Colonic mucosa (tissue), 4 donors: Measurements from ENCODE around the gene DLX1. TPM values are rescaled to one million over a fixed set of nuclear protein-coding genes. Genes with fewer than 3 reads are reported as not detected.
A peak's percentile ranks its signal among the peaks of the same experiment; 100 is the strongest.

Experiments
- DNase-seq: peaks from one replicate; pipeline ENCODE4 v3.0.0-alpha.2; 2020
- H3K27ac ChIP-seq: fragments of 200-600 bp; one replicate; pipeline ENCODE4 v1.8.0; 2021
- H3K27me3 ChIP-seq: fragments of 200-600 bp; one replicate; pipeline ENCODE4 v1.8.0; 2021
- H3K36me3 ChIP-seq: fragments of 200-600 bp; one replicate; pipeline ENCODE4 v1.8.0; 2021
- H3K4me1 ChIP-seq: fragments of 200-600 bp; one replicate; pipeline ENCODE4 v1.8.0; 2021; ENCODE audit warnings: mild to moderate bottlenecking
- H3K4me3 ChIP-seq: fragments of 200-600 bp; one replicate; pipeline ENCODE4 v1.8.0; 2021
- H3K9ac ChIP-seq, 2 donors: one replicate each; pipeline ENCODE4 v1.7.0; 2013; ENCODE audit warnings: control low read depth in 2 of 2, low read depth in 2 of 2, low read length in 2 of 2
- H3K9me3 ChIP-seq: fragments of 200-600 bp; one replicate; pipeline ENCODE4 v1.8.0; 2021
- intact Hi-C: fragments of 100-400 bp; cut with DNase I; formaldehyde crosslinking; loops from one replicate; pipeline ENCODE4 v1.14.1; 2022
- total RNA-seq, 2 donors: library from RNA; stranded (reverse); fragmentation: NEBNext Ultra II Directional in 1 of 2; extraction: Animal tissue kit (Norgen Biotek cat#: 25700) in 1 of 2; gene quantifications; one replicate each; pipeline ENCODE4 v1.2.1, GENCODE V29; 2021
- TF ChIP-seq, protein P1 (sequence below): fragments of 200-600 bp; IDR thresholded peaks from one replicate; pipeline ENCODE4 v1.8.0; 2022; ENCODE audit warnings: antibody characterized with exemption, mild to moderate bottlenecking
- donor health status: healthy.
- donor health status: DM: no; HTN: no; CAD: no.
- donor health status: DM: no; HTN: no; CAD: no.

The DLX1 gene
- total RNA-seq, 2 donors from 2014 or later = 0.19 TPM; not detected in 1

- H3K9ac ChIP-seq = no peak overlapping the region
- TF ChIP-seq, protein P1, sequence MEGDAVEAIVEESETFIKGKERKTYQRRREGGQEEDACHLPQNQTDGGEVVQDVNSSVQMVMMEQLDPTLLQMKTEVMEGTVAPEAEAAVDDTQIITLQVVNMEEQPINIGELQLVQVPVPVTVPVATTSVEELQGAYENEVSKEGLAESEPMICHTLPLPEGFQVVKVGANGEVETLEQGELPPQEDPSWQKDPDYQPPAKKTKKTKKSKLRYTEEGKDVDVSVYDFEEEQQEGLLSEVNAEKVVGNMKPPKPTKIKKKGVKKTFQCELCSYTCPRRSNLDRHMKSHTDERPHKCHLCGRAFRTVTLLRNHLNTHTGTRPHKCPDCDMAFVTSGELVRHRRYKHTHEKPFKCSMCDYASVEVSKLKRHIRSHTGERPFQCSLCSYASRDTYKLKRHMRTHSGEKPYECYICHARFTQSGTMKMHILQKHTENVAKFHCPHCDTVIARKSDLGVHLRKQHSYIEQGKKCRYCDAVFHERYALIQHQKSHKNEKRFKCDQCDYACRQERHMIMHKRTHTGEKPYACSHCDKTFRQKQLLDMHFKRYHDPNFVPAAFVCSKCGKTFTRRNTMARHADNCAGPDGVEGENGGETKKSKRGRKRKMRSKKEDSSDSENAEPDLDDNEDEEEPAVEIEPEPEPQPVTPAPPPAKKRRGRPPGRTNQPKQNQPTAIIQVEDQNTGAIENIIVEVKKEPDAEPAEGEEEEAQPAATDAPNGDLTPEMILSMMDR = no peak
Observed at GRCh38 chr2:172082944-172083627, 2.2 kb upstream of the DLX1 start.

DNA sequence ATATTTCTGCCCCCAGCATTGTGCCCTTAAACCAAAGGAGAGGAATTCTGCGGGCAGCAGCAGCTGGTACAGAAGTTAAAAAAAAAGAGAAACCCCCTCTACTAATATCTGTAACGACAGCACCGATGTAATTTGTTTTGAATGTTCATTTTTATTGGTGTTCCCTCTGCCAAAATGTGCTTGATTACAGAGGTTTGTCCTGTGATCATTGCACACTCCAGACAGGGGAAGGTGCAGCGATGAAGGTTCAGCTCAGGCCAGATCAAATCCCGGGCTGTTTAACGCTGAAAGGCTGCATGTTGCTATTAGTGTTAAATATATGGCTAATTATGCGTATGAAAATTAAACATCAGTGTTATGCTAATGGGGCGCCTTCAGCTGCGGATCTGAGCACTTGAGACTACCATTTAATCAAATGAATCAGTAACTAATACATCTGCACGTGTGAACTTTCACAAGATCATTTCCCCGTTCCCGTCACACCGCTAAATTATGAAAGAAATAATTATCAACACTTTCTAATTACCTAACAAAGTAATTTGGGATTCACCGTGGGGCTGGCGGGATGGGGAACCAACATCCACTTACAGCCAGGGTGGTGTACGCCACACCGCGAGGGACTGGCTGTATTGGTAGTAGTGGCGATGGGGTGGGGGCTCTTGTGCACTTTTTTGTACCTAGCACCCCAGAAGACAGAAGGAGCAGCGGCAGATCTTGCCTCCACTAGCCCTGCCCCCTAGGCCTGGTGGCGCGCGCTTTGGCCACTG lies 1.5 kb upstream of the DLX1 start:
- Histone ChIP-seq H3K36me3 (no peaks in the 10 kb centered on the region), H3K4me1 (peaks cover 24% of the 10 kb centered on the region), H3K9me3 (no peaks in the 10 kb centered on the region), H3K9ac (no peak overlapping the region), H3K4me3 (no peak overlapping the region), H3K27me3 (peaks cover 89% of the 10 kb centered on the region), H3K27ac (no peak overlapping the region)
- intact Hi-C loops = no loop called here
- DNase-seq = no peak
- TF ChIP-seq, protein P1 = no peak

More at GRCh38 chr2:172082944-172083627, 2.2 kb upstream of the DLX1 start:
- H3K4me3 ChIP-seq = no peak overlapping the region
- H3K9me3 ChIP-seq = no peaks in the 10 kb centered on the region
- H3K36me3 ChIP-seq = no peaks in the 10 kb centered on the region
- H3K27ac ChIP-seq = no peak overlapping the region
- H3K27me3 ChIP-seq = peaks cover 81% of the 10 kb centered on the region
- H3K4me1 ChIP-seq = peaks cover 24% of the 10 kb centered on the region
- no peak for DNase-seq
- intact Hi-C loops = no loop called here

GRCh38 chr2:172084395-172084644 lies 987 bp upstream of the DLX1 start:
- H3K4me3 ChIP-seq = peak overlapping the region; percentile 44
- H3K27me3 ChIP-seq = peaks cover 94% of the 10 kb centered on the region
- intact Hi-C loops = no loop called here
- H3K9ac ChIP-seq = no peak overlapping the region
- no peak for DNase-seq
- TF ChIP-seq, protein P1 = no peak
- H3K9me3 ChIP-seq = no peaks in the 10 kb centered on the region
- peaks cover 24% of the 10 kb centered on the region for H3K4me1 ChIP-seq
- no peaks in the 10 kb centered on the region for H3K36me3 ChIP-seq
- no peak overlapping the region for H3K27ac ChIP-seq

DNA sequence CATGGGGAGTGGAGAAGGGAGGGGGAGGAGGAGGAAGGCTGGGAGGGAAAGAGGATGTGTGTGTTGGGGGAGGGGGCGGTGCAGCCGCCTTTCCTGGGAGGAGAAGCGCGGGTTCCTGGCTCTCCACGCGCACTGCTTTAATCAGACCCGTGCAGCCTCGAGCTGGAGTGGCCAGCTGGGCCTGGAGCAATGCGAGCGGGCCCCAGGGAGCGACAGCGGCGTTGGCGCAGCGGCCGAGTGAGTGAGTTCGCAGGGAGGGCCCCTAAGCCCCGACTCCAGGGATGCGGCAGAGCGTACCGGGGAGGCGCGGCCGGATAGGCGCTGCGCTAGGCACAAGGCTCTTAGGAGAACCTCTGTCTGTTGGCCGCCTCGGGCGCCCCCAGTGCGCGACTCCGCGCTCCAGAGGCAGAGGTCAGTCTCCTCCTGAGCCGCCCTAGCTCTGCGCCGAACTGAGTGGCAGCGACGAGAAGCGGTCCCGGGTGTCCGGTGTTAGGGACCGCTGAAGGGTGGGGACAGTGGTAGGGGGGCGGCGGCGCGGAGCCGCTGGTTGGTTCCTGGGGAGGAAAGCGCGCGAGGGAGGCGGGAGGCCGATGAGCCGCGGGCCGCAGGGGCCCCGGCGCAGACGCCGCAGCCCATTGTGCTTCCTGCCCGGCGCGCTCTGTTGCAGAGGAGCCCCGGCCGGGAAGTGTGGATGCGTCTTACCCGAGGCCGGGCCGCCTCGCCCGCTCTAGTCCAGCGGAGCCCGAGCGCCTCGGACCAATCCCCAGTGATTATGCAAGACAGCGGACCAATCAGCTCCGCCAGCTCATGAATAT lies 455 bp upstream of the DLX1 start:
- Histone ChIP-seq H3K9ac (peak overlapping the region in 1 of 2 donors; percentile 34), H3K36me3 (no peaks in the 10 kb centered on the region), H3K9me3 (no peaks in the 10 kb centered on the region), H3K4me1 (peaks cover 24% of the 10 kb centered on the region), H3K4me3 (peak overlapping the region; percentile 44), H3K27ac (no peak overlapping the region), H3K27me3 (peaks cover 99% of the 10 kb centered on the region)
- peak; percentile 80 for DNase-seq
- intact Hi-C loops = no loop called here
- TF ChIP-seq, protein P1 = no peak
